ENCODE results near the gene RFESD. TPM values are rescaled to one million over a fixed set of nuclear protein-coding genes. Genes with fewer than 3 reads are reported as not detected.

Gene RFESD
- total and polyA plus RNA-seq, 2 of the 8 experiments (the other 6 are each of a cell fraction or from before 2014, with no cell fraction given) = 1.7 to 2.0 TPM

GRCh38 chr5:95638632-95639031 is 7.9 kb upstream of the RFESD start:
- no peak overlapping the region for H3K18ac ChIP-seq (ENCODE audit: extremely low read depth, low read length)
- H4K8ac ChIP-seq (ENCODE audit: extremely low read depth, insufficient read depth, low read length) = no peak overlapping the region
- FAIRE-seq = no peak
- H3K56ac ChIP-seq (replicated peaks; ENCODE audit: insufficient read length, low read depth, low read length) = no peak overlapping the region
- H4K20me1 ChIP-seq (replicated peaks in 1 of 2; ENCODE audit: control insufficient read depth in 1 of 2, insufficient read depth in 2 of 2, low read length in 2 of 2) = no peaks in the 10 kb centered on the region
- H3K4ac ChIP-seq (replicated peaks; ENCODE audit: insufficient read length, low read depth, low read length) = no peak overlapping the region
- no peak overlapping the region for H3K27ac ChIP-seq (ENCODE audit: low read depth, low read length)
- TF ChIP-seq GTF2F1 (IDR thresholded peaks at IDR 0.05; ENCODE audit: borderline replicate concordance, low read depth, low read length) = no peak
- TF ChIP-seq RBBP5 (IDR thresholded peaks at IDR 0.05; ENCODE audit: borderline replicate concordance, low read depth, low read length) = no peak
- TF ChIP-seq EP300 (IDR thresholded peaks at IDR 0.05; ENCODE audit: borderline replicate concordance in 1 of 2, low read depth in 2 of 2, low read length in 2 of 2) = no peak
- no peak for TF ChIP-seq ATF2 (IDR thresholded peaks at IDR 0.05; ENCODE audit: low read length)
- TF ChIP-seq NANOG (IDR thresholded peaks at IDR 0.05; ENCODE audit: insufficient read depth, low read depth, low read length, poor library complexity, severe bottlenecking) = no peak
- TF ChIP-seq SIRT6 (IDR thresholded peaks at IDR 0.05; ENCODE audit: low read length) = no peak
- TF ChIP-seq, protein P1, sequence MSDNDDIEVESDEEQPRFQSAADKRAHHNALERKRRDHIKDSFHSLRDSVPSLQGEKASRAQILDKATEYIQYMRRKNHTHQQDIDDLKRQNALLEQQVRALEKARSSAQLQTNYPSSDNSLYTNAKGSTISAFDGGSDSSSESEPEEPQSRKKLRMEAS (IDR thresholded peaks at IDR 0.05) = no peak
- H2BK15ac ChIP-seq (ENCODE audit: low read length) = no peak overlapping the region
- ChIA-PET POLR2A (ENCODE audit: partially characterized antibody) (no interaction called here), CTCF (ENCODE audit: partially characterized antibody) (no interaction called here)
- no peak for DNase-seq (ENCODE audit: low read depth in 1 of 2, low spot score in 2 of 2)
- no peak overlapping the region for H4K91ac ChIP-seq (replicated peaks; ENCODE audit: insufficient read length, low read length)
- no peak overlapping the region for H2AFZ ChIP-seq (ENCODE audit: low read length)
- H3K27me3 ChIP-seq (replicated peaks in 1 of 4; ENCODE audit: control insufficient read depth in 3 of 4, extremely low read depth in 1 of 4, insufficient read depth in 3 of 4, low read length in 3 of 4) = no peaks in the 10 kb centered on the region
- H3K9me3 ChIP-seq (ENCODE audit: insufficient read depth in 2 of 2, low read depth in 1 of 2, low read length in 1 of 2) = no peaks in the 10 kb centered on the region
- no peak overlapping the region for H3K9ac ChIP-seq (replicated peaks in 1 of 4; ENCODE audit: extremely low read depth in 1 of 4, low read depth in 3 of 4, low read length in 3 of 4)
- no peak overlapping the region for H3K14ac ChIP-seq (ENCODE audit: insufficient read length)
- H3K36me3 ChIP-seq (ENCODE audit: control insufficient read depth in 2 of 4, insufficient read depth in 4 of 4, low read length in 3 of 4) = no peaks in the 10 kb centered on the region
- no peak overlapping the region for H2BK20ac ChIP-seq (ENCODE audit: low read length)
- H3K23me2 ChIP-seq (ENCODE audit: low read depth, low read length) = no peaks in the 10 kb centered on the region
- H3K79me2 ChIP-seq (ENCODE audit: control insufficient read depth in 1 of 2, insufficient read depth in 2 of 2, low read length in 2 of 2) = no peaks in the 10 kb centered on the region
- no peak overlapping the region for H2BK120ac ChIP-seq (replicated peaks; ENCODE audit: low read depth, low read length)
- no peak overlapping the region for H3K23ac ChIP-seq (ENCODE audit: insufficient read length)
- H3K79me1 ChIP-seq (ENCODE audit: low read depth, low read length) = no peaks in the 10 kb centered on the region
- H2BK5ac ChIP-seq (ENCODE audit: low read depth, low read length) = no peak overlapping the region
- no peaks in the 10 kb centered on the region for H3K4me1 ChIP-seq (replicated peaks in 1 of 4; ENCODE audit: control insufficient read depth in 3 of 4, insufficient read depth in 4 of 4, low read length in 3 of 4)
- no peak overlapping the region for H2BK12ac ChIP-seq (ENCODE audit: low read depth, low read length)
- H2AK5ac ChIP-seq (ENCODE audit: low read depth, low read length) = no peak overlapping the region
- no peak overlapping the region for H4K5ac ChIP-seq (ENCODE audit: insufficient read length, low read depth, low read length)
- no peak overlapping the region for H3K4me2 ChIP-seq (ENCODE audit: insufficient read depth in 1 of 2, low read depth in 2 of 2, low read length in 2 of 2)
- 83% methylated on average over 3 of the region's 3 CpGs; no CpG with 5 or more reads in 1 of the 2 experiments for WGBS, 2 experiments (ENCODE audit: extremely low coverage in 1 of 2, insufficient coverage in 1 of 2, insufficient read length in 1 of 2, insufficient replicate concordance in 2 of 2, low coverage in 1 of 2, low lambda C conversion rate in 2 of 2, missing lambda C conversion rate in 1 of 2)
- H3K4me3 ChIP-seq (ENCODE audit: extremely low read depth in 1 of 4, insufficient read depth in 2 of 4, low read depth in 3 of 4, low read length in 4 of 4) = no peak overlapping the region

All from H1 (cell line).